RWPE1 (cell line): ENCODE data around the gene TMEM89.

Source experiments
- CTCF ChIA-PET: fragments of 350-600 bp; sonication (Branson Sonifier 250); formaldehyde crosslinking; extraction: SDS; loops from one replicate; lab custom pipeline; 2021; lab: Yijun Ruan, JAX
- POLR2A ChIA-PET: fragments of 400-600 bp; formaldehyde crosslinking; extraction: SDS; loops from one replicate; lab custom pipeline; 2020; ENCODE audit warnings: antibody characterized with exemption; ENCODE audit not compliant: low non-redundant PET; lab: Yijun Ruan, JAX
- DNase-seq: peaks from one replicate; pipeline ENCODE4 v3.0.0; 2012; ENCODE audit warnings: low spot score
- H3K27ac ChIP-seq: fragments of 450-650 bp; 2 replicates; pipeline ENCODE4 v1.5.1; 2017
- TF ChIP-seq, protein P1 (sequence below): fragments of 450-650 bp; conservative IDR thresholded peaks from 2 replicates; pipeline ENCODE4 v1.5.1; 2017; ENCODE audit warnings: low read depth, mild to moderate bottlenecking

Gene TMEM89, protein sequence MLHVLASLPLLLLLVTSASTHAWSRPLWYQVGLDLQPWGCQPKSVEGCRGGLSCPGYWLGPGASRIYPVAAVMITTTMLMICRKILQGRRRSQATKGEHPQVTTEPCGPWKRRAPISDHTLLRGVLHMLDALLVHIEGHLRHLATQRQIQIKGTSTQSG

DNA sequence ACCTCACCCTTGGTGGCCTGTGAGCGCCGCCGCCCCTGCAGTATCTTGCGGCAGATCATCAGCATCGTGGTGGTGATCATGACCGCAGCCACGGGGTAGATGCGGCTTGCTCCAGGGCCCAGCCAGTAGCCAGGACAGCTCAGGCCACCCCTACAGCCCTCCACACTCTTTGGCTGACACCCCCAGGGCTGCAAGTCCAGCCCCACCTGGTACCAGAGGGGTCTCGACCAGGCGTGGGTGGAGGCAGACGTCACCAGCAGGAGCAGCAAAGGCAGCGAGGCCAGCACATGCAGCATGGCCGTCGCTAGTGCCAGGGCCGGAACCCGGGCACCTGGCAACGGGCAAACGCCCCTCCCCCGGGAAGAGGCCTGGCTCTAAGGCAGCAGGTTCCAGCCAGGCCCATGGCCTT is at the start of gene TMEM89:
TMEM89 (minus strand) TSS at position 309 of the 409 bp plus-strand sequence; CDS start at position 296, 13 bp downstream.
- TF ChIP-seq, protein P1, sequence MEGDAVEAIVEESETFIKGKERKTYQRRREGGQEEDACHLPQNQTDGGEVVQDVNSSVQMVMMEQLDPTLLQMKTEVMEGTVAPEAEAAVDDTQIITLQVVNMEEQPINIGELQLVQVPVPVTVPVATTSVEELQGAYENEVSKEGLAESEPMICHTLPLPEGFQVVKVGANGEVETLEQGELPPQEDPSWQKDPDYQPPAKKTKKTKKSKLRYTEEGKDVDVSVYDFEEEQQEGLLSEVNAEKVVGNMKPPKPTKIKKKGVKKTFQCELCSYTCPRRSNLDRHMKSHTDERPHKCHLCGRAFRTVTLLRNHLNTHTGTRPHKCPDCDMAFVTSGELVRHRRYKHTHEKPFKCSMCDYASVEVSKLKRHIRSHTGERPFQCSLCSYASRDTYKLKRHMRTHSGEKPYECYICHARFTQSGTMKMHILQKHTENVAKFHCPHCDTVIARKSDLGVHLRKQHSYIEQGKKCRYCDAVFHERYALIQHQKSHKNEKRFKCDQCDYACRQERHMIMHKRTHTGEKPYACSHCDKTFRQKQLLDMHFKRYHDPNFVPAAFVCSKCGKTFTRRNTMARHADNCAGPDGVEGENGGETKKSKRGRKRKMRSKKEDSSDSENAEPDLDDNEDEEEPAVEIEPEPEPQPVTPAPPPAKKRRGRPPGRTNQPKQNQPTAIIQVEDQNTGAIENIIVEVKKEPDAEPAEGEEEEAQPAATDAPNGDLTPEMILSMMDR, result no peak
- peak within 1 kb of the TSS; percentile 89 for H3K27ac ChIP-seq
- ChIA-PET CTCF (no interaction called here), POLR2A (no interaction called here)
- no peak for DNase-seq

DNA sequence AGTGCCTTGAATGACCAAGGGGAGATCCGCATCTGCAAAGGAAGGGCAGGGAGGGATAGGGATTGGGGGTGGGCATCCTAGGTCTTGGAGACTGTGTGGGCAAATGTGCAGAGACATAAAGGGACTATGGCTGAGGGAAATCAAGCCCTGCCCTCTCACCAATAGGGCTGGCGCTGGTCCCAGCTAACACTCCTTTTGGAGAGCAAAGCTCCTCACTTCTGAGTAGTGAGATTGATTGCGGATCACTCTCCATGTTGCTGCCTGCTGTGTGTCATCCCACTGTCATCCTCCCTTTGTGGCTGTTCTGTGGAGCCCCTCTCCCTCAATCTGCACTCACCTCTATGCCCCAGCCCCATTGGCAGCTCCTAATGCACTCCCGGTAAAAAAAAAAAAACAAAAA is 43.4 kb upstream of the TMEM89 start:
- POLR2A ChIA-PET, result no interaction called here

DNA sequence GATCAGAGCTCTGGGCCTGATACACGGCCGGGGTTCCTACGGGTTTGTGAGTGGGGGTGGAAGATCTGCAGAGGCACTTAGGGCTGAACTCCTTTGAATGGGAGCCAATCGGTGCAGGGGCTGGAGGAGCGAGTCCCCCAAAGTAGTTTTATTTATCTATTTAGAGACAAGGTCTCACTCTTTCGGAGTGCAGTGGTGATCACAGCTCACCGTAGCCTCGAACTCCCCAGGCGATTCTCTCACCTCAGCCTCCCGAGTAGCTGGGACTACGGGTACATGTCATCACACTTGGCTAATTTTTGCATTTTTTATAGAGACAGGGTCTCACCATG is 42.7 kb upstream of the TMEM89 start:
- H3K27ac ChIP-seq, result peak overlapping the region; percentile 95
- CTCF ChIA-PET, result interaction anchor here (0.7 to 0.8 kb wide), 3 partner anchors 9 to 713 kb away, joined by 3 to 5 read pairs (median 4); no protein-coding TSS in a partner anchor
- POLR2A ChIA-PET, result no interaction called here
- no peak for DNase-seq
- TF ChIP-seq, protein P1, result peak; percentile 64

More for the DNA sequence above, 43.4 kb upstream of the TMEM89 start:
- TF ChIP-seq, protein P1, result no peak
- no peak for DNase-seq
- H3K27ac ChIP-seq, result peak overlapping the region; percentile 95
- CTCF ChIA-PET, result interaction anchor here (0.8 kb wide), 2 partner anchors 9 to 11 kb away, joined by 3 to 4 read pairs; no protein-coding TSS in a partner anchor

DNA sequence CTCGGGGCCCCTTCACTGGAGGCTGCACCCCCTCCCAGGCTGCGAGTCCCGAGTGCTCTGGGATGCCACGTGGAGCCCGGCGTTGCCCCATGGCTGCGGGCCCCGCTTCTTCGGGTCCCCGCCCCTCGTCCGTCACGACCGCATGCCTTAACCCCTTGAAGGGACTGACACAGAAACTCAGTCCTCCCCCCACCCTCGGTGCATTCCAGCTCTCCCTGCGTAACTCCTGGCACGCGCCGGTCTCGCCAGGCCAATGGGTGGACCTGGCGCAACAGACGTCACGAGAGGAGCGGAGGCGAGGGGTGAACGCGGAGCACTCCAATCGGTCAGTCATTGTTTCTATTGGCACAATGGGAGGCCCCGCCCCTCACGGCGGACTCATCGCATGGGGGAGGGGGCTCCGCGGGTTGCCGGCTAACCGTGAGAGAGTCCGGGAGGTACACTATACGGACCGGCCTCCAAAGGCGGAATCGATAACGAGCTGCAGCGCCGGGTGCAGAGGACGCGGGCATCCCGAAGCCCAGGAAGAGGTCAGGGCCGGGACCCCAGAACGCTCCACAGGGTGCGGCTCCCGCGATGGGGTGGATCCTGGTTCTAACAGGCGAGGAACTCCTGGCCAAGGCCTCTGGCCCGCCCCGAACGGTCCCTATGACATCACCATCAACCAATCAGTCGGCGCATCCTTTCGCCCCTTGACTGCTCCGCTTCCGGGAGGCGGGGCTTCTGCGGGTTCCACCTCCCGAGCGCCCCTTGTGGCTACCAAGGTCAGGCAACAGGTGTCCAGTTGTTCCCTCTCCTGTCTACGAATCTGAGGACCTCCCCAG is 42.1 kb upstream of the TMEM89 start:
- DNase-seq, result peak; percentile 97
- H3K27ac ChIP-seq, result peak overlapping the region; percentile 95
- ChIA-PET POLR2A (no interaction called here), CTCF (interaction anchor here (0.7 to 1.0 kb wide), 4 partner anchors 10 to 714 kb away, joined by 3 to 5 read pairs (median 4); partner anchors contain the start of gene NCKIPSD)
- TF ChIP-seq, protein P1, result peak; percentile 86

DNA sequence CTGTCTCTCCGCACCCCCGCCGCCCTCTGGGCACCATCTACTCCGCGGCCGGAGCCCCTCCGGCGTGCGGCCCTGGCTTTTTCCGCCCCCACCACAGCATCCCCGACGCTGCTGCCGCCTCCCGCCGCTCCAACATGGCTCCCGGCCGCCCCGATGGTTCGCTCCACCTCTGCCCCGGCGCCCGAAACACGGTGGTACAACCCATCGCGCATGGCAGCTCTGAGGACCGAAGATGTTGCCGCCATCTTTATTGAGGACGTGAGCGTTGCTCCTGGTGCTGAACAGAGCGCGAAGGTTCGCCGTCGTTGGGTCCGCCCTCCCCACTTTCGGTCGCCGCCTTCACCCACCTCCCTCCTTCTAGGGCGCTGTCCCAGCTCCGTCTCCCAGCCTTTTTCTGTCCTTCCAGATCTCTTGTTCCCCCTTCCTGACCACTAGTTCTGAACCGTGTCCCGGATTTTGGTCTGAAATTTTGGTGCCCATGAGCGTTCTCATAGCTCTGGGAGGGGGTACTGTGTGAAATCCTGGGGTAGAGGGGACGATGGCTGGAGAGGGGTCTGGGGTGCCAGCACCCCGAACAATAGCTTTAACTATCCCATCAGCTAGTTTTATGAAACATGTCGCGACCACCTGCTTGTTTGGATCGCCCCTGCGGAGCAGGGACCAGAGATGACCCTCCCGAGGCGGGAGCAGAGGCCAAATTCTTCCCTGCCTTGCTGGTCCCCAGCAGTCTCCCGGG is 41.4 kb upstream of the TMEM89 start, which contains the start of gene CELSR3:
CELSR3 (minus strand) TSS at position 134 of the 736 bp plus-strand sequence. CDS start 252 bp downstream, outside the sequence.
- peak within 1 kb of the TSS; percentile 95 for H3K27ac ChIP-seq
- TF ChIP-seq, protein P1, result no peak
- ChIA-PET POLR2A (no interaction called here), CTCF (interaction anchor here (0.6 to 1.0 kb wide), 2 partner anchors 17 to 23 kb away, joined by 3 read pairs; partner anchors contain the start of gene NCKIPSD)
- DNase-seq, result peak; percentile 66
